ENCODE measurements around the gene PLEKHG4B.
"Not testable (repeated sequence)": the region's sequence is repeated elsewhere in the genome, so short reads cannot be mapped to it uniquely, and the experiment has no call there.

The PLEKHG4B gene

GRCh38 chr5:93221-93980 lies 1.4 kb downstream of the PLEKHG4B start:
- no peak for DNase-seq (ENCODE audit: low read depth in 2 of 2)

- DNase-seq (ENCODE audit: low read depth in 2 of 2): no peak
These were observed 2.3 kb downstream of the PLEKHG4B start for GRCh38 chr5:94113-94892.

GRCh38 chr5:95241-95980 lies 3.4 kb downstream of the PLEKHG4B start:
- DNase-seq (ENCODE audit: low read depth in 2 of 2): no peak

GRCh38 chr5:96976-97660 lies 5.2 kb downstream of the PLEKHG4B start:
- no peak for DNase-seq (ENCODE audit: low read depth in 2 of 2)

GRCh38 chr5:99815-100214 lies 7.8 kb downstream of the PLEKHG4B start:
- no peak for DNase-seq (ENCODE audit: low read depth in 2 of 2)

- DNase-seq (ENCODE audit: low read depth in 2 of 2): no peak
These were observed 10.6 kb downstream of the PLEKHG4B start for GRCh38 chr5:102411-103043.

- not testable (repeated sequence) for DNase-seq (ENCODE audit: low read depth in 2 of 2)
These were observed 12.1 kb downstream of the PLEKHG4B start for GRCh38 chr5:104106-104505.

- DNase-seq (ENCODE audit: low read depth in 2 of 2): no peak
These were observed 12.9 kb downstream of the PLEKHG4B start for GRCh38 chr5:104778-105296.

GRCh38 chr5:105504-106070 lies 13.6 kb downstream of the PLEKHG4B start:
- DNase-seq (ENCODE audit: low read depth in 2 of 2): no peak

GRCh38 chr5:106587-106986 lies 14.6 kb downstream of the PLEKHG4B start:
- no peak for DNase-seq (ENCODE audit: low read depth in 2 of 2)

- DNase-seq (ENCODE audit: low read depth in 2 of 2): no peak
These were observed 15.6 kb downstream of the PLEKHG4B start for GRCh38 chr5:107526-107925.

- no peak for DNase-seq (ENCODE audit: low read depth in 2 of 2)
These were observed 17.9 kb downstream of the PLEKHG4B start for GRCh38 chr5:109826-110225.

GRCh38 chr5:110270-110888 lies 18.4 kb downstream of the PLEKHG4B start:
- DNase-seq (ENCODE audit: low read depth in 2 of 2): no peak

- no peak for DNase-seq (ENCODE audit: low read depth in 2 of 2)
These were observed 19.2 kb downstream of the PLEKHG4B start for GRCh38 chr5:111171-111570.

- no peak for DNase-seq (ENCODE audit: low read depth in 2 of 2)
These were observed 27.6 kb downstream of the PLEKHG4B start for GRCh38 chr5:119486-120097.

- DNase-seq (ENCODE audit: low read depth in 2 of 2): no peak
These were observed 29.5 kb downstream of the PLEKHG4B start for GRCh38 chr5:121432-121831.

- DNase-seq (ENCODE audit: low read depth in 2 of 2): no peak
These were observed 33.8 kb downstream of the PLEKHG4B start for GRCh38 chr5:125815-126214.

- DNase-seq (ENCODE audit: low read depth in 2 of 2): no peak
These were observed 34.8 kb downstream of the PLEKHG4B start for GRCh38 chr5:126806-127205.

- DNase-seq (ENCODE audit: low read depth in 2 of 2): no peak
These were observed 35.9 kb downstream of the PLEKHG4B start for GRCh38 chr5:127886-128285.

GRCh38 chr5:128446-128845 lies 36.5 kb downstream of the PLEKHG4B start:
- DNase-seq (ENCODE audit: low read depth in 2 of 2): no peak

Measured in stimulated activated CD4-positive, alpha-beta T cell treated with anti-CD3 and anti-CD28 coated beads, Interleukin-12 subunit alpha, Interleukin-12 subunit beta, amount 100 ng/mL, for 24 hours (primary cell).